HAP-1 (cell line): ENCODE measurements around the gene SLC39A8.

Experiments used
- DNase-seq, 2 experiments: peaks; one replicate each; pipeline ENCODE4 v3.0.0-alpha.2; 2016 to 2020; ENCODE audit warnings: low spot score in 2 of 2
- H3K27me3 ChIP-seq: fragments of 250-450 bp; sonication (Bioruptor Pico); 2 replicates; pipeline ENCODE4 v1.5.1; 2020; ENCODE audit warnings: low read depth, mild to moderate bottlenecking, moderate library complexity
- H3K36me3 ChIP-seq: fragments of 250-450 bp; sonication (Bioruptor Pico); replicated peaks from 2 replicates; pipeline ENCODE4 v1.5.1; 2020; ENCODE audit warnings: mild to moderate bottlenecking
- H3K4me1 ChIP-seq: fragments of 250-450 bp; sonication (Bioruptor Pico); 2 replicates; pipeline ENCODE4 v1.5.1; 2020; ENCODE audit warnings: mild to moderate bottlenecking
- H3K4me3 ChIP-seq: fragments of 250-450 bp; sonication (Bioruptor Pico); 2 replicates; pipeline ENCODE4 v1.5.1; 2020; ENCODE audit warnings: mild to moderate bottlenecking, moderate library complexity
- H3K9me3 ChIP-seq: fragments of 250-450 bp; sonication (Bioruptor Pico); 2 replicates; pipeline ENCODE4 v1.5.1; 2020; ENCODE audit warnings: mild to moderate bottlenecking, moderate library complexity
- in situ Hi-C: fragments of 300-500 bp; cut with MboI; formaldehyde crosslinking; loops from 3 replicates; pipeline ENCODE4 v1.14.3; 2020; ENCODE audit warnings: low sequenced_read_pairs, inconsistent platforms, mixed read lengths

Gene SLC39A8

DNA sequence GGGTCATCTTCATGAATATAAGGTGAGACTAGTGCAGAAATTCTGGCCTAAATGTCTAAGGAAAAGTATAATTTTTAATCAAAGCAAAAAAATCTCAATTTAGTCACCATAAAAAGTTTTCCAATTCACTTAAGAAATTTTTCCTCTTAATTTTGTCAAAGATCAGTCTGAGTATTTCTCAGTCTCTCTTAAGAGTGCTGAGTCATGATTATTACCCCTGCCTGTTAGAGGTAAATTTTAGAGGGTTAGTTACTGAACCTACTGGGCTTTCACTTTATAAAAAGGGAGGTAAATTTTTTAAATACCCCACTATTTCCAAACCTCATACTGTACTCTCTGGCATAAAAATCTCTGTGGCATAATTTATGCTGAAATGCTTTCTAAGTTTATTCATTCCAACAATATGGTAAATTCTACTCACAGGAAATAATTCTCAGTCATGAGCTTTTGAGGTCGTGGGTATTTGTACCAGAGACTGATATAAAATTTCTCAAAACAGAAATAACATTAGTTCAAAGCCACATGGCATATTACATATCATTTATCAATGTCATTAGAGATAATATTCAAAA, 122.4 kb downstream of the SLC39A8 start:
- H3K4me1 ChIP-seq: 0 out of 2 replicates have a peak, but pooled peaks cover 3% of the 10 kb centered on the region
- H3K9me3 ChIP-seq: peaks cover 2% of the 10 kb centered on the region; the same call in 1 of the 2 replicates
- no peaks in the 10 kb centered on the region for H3K36me3 ChIP-seq
- DNase-seq: no peak
- in situ Hi-C loops: no loop called here
- H3K27me3 ChIP-seq: no peaks in the 10 kb centered on the region
- no peak overlapping the region for H3K4me3 ChIP-seq

DNA sequence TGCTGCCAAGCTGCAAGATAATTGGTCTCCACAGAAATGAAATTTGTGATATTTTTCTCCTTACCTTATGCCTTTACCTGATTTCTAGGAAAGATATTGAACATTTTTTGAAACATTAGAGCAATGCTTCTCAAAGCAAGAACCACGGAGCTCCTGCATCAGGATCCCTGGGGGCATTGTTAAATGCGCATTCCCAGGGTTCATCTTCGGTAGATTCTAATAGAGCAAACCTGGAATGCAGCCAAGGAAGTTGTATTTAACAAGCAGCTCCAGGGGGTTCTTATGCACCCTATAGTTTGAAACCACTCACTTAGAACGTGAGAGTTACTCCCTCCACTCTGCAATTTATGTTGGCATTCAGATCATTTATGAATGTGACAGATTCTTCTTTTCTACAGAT, 126.2 kb downstream of the SLC39A8 start:
- in situ Hi-C loops: no loop called here
- DNase-seq: peak; percentile 19 to 29
- H3K9me3 ChIP-seq: no peaks in the 10 kb centered on the region
- H3K4me3 ChIP-seq: no peak overlapping the region
- H3K4me1 ChIP-seq: 0 out of 2 replicates have a peak, but pooled peaks cover 3% of the 10 kb centered on the region
- H3K27me3 ChIP-seq: no peaks in the 10 kb centered on the region
- no peaks in the 10 kb centered on the region for H3K36me3 ChIP-seq

DNA sequence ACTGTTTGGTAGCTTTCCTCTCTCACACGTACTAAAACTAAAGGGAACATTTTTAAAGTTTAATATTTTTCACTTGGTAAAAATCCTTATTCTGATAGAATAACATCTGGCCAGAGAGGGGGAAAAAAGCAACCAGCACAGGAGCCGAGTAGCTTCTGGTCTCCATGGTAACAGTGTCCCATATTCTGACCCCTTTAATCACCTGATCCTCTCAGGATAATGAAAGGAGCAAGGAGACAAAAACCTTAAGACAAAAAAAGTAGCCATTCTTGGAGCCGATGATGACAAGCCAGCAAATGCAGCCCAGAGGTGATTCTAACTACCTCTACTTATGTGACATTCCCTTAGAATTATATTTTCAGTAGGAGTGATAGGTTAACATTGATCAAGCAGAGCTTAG, 126.6 kb downstream of the SLC39A8 start:
- in situ Hi-C loops: no loop called here
- no peak for DNase-seq
- no peaks in the 10 kb centered on the region for H3K27me3 ChIP-seq
- no peak overlapping the region for H3K4me3 ChIP-seq
- 0 out of 2 replicates have a peak, but pooled peaks cover 3% of the 10 kb centered on the region for H3K4me1 ChIP-seq
- no peaks in the 10 kb centered on the region for H3K9me3 ChIP-seq
- no peaks in the 10 kb centered on the region; the same call in 1 of the 2 replicates for H3K36me3 ChIP-seq

DNA sequence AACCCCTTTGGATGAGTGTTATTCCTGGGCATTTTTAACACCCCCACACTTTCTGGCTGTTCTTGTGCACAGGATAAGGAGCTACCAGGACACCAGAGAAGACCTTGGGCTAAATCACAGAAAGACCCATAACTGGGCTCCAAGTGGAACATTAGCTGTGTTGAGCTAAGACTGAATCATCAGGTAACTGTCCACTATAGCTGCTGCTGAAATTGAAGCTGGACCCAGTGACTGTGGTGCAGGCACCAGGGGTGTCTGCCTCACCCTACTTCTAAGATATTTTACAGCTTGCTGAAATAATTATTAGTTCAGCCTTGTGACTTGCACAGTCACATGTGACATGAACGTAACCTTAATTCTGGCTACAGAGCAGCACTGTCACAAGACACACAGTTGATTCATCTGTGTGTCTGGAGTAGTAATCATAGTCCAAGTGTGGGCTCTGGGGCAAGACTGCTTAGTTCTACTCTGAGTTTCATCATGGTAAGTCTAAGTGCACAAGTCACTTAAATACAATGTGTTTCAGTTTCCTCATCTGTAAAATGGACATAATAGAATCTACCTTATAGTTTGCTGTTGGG, 127.4 kb downstream of the SLC39A8 start:
- Histone ChIP-seq H3K27me3 (no peaks in the 10 kb centered on the region), H3K4me3 (no peak overlapping the region), H3K9me3 (no peaks in the 10 kb centered on the region), H3K4me1 (0 out of 2 replicates have a peak, but pooled peaks cover 3% of the 10 kb centered on the region), H3K36me3 (no peaks in the 10 kb centered on the region; the same call in 1 of the 2 replicates)
- in situ Hi-C loops: no loop called here
- no peak for DNase-seq

DNA sequence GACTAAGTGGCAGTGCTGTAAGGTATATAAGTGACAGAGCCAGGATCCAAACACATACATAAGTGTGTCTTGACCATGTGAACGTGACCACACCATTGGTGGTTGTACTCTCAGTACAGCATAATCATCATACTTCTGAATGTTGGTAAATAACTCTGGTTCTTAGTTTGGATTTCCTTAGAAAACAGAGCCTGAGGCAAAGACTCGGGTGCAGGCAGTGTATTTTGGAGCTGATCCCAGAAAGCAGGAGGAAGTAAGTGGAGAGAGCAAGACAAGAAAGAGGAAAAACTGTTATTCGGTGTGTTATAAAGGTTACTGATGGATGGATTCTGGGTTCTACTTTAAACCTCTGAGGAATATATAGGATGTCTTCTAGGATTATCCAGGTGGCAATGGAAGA, 127.9 kb downstream of the SLC39A8 start:
- DNase-seq: no peak

DNA sequence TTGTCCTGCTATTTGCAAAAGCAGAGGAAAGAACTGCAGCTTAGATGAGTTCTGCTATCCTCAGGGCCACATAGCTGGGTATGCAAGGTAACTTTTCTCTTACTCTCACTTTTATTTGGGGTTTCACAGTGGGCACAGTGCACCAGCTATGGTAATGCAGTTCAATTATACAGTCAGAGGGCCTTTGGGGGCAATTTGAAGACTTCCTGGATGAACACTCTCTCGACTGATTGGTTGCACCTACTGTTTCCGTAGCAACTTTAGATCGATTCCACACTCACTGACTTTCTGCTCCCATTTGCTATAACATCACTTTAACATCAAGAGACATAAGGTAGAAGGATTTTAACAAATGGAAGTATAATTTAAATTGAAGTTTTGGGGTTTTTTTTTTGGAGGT, 128.6 kb downstream of the SLC39A8 start:
- Histone ChIP-seq H3K4me3 (no peak overlapping the region), H3K27me3 (no peaks in the 10 kb centered on the region), H3K4me1 (0 out of 2 replicates have a peak, but pooled peaks cover 3% of the 10 kb centered on the region), H3K36me3 (no peaks in the 10 kb centered on the region; the same call in 1 of the 2 replicates), H3K9me3 (no peaks in the 10 kb centered on the region)
- in situ Hi-C loops: no loop called here
- DNase-seq: no peak

More for the DNA sequence above, 127.9 kb downstream of the SLC39A8 start:
- in situ Hi-C loops: no loop called here
- no peaks in the 10 kb centered on the region; the same call in 1 of the 2 replicates for H3K36me3 ChIP-seq
- H3K4me1 ChIP-seq: 0 out of 2 replicates have a peak, but pooled peaks cover 3% of the 10 kb centered on the region
- H3K9me3 ChIP-seq: no peaks in the 10 kb centered on the region
- H3K27me3 ChIP-seq: no peaks in the 10 kb centered on the region
- no peak overlapping the region for H3K4me3 ChIP-seq

DNA sequence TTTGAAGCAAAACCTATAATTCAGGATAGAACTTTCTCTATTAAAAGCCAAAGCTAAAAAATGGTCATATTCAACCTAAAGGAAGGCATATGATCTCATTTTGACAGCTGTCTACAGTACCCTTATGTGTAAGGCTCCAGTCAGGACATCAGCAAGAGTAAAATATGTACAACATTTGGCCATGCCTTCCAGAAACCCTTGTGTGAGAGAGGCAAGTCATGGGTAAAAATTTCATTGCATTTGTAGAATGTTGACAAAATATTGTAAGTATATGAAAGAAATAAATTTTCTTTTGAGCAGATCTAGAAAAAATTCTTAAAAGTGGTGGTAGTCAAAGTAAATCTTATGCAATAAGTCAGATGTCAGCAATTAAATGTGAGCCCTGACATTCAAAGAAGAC, 132.3 kb downstream of the SLC39A8 start:
- Histone ChIP-seq H3K27me3 (no peaks in the 10 kb centered on the region), H3K36me3 (no peaks in the 10 kb centered on the region; the same call in 1 of the 2 replicates), H3K4me1 (no peaks in the 10 kb centered on the region), H3K9me3 (peaks cover 4% of the 10 kb centered on the region; the same call in 1 of the 2 replicates), H3K4me3 (no peak overlapping the region)
- no peak for DNase-seq
- in situ Hi-C loops: no loop called here
